Tibial artery (tissue), 4 donors: ENCODE results near the gene YWHAE.
"Not testable (repeated sequence)": the region's sequence is repeated elsewhere in the genome, so short reads cannot be mapped to it uniquely, and the experiment has no call there.

Source experiments
- DNase-seq, 2 donors: peaks; one replicate each; pipeline ENCODE4 v3.0.0-alpha.2; 2019
- H3K27ac ChIP-seq, 2 donors: fragments of 200-600 bp; sonication (generic) in 1 of 2; 1 replicate in 1 of 2; 2 replicates in 1 of 2; pipeline ENCODE4 v1.5.1; 2018 to 2019; ENCODE audit warnings: mild to moderate bottlenecking in 1 of 2
- H3K27me3 ChIP-seq, 2 donors: fragments of 200-600 bp; sonication (generic) in 1 of 2; one replicate each; pipeline versions ENCODE4 v1.5.1 to v1.6.0; 2016 to 2019
- H3K36me3 ChIP-seq, 3 donors: fragments of 200-600 bp; sonication (generic) in 2 of 3; one replicate each; pipeline ENCODE4 v1.5.1; 2016 to 2019; ENCODE audit warnings: mild to moderate bottlenecking in 2 of 3
- H3K4me1 ChIP-seq, 4 donors: fragments of 200-600 bp; sonication (generic) in 2 of 4; 1 replicate in 3 of 4; 2 replicates in 1 of 4; pipeline ENCODE4 v1.5.1; 2016 to 2019
- H3K4me3 ChIP-seq, 2 donors: fragments of 200-600 bp; sonication (generic) in 1 of 2; 1 replicate in 1 of 2; 2 replicates in 1 of 2; pipeline ENCODE4 v1.5.1; 2018 to 2019; ENCODE audit warnings: mild to moderate bottlenecking in 2 of 2
- H3K9me3 ChIP-seq, 3 donors: fragments of 200-600 bp; sonication (generic) in 1 of 3; one replicate each; pipeline ENCODE4 v1.5.1; 2016 to 2019
- CTCF ChIP-seq, 2 experiments: fragments of 200-600 bp in 1 of 2; fragments of 450-650 bp in 1 of 2; IDR thresholded peaks; one replicate each; pipeline ENCODE4 v1.5.1; 2017 to 2019; ENCODE audit warnings: antibody characterized with exemption in 2 of 2, mild to moderate bottlenecking in 1 of 2, moderate library complexity in 1 of 2
- intact Hi-C: fragments of 100-400 bp; cut with DNase I; formaldehyde crosslinking; loops from one replicate; pipeline ENCODE4 v1.15.0; 2023; ENCODE audit warnings: low total_unique reads

Gene YWHAE

GRCh38 chr17:1313270-1314005, 86.6 kb downstream of the YWHAE start:
- Histone ChIP-seq H3K4me1 (peaks cover 0 to 61% (median 26%) of the 10 kb centered on the region in 4 donors), H3K9me3 (no peaks in the 10 kb centered on the region), H3K4me3 (no peak overlapping the region), H3K36me3 (no peaks in the 10 kb centered on the region), H3K27ac (peak overlapping the region in 1 of 2 donors; percentile 79), H3K27me3 (no peaks in the 10 kb centered on the region)
- no peak for TF ChIP-seq CTCF (IDR thresholded peaks at IDR 0.05)
- intact Hi-C loops, result no loop called here
- peak in 1 of 2 donors; percentile 81 for DNase-seq

GRCh38 chr17:1312261-1312870, 87.7 kb downstream of the YWHAE start:
- Histone ChIP-seq H3K27me3 (no peaks in the 10 kb centered on the region), H3K36me3 (no peaks in the 10 kb centered on the region), H3K27ac (no peak overlapping the region), H3K4me3 (no peak overlapping the region), H3K4me1 (peaks cover 0 to 50% (median 19%) of the 10 kb centered on the region in 4 donors), H3K9me3 (no peaks in the 10 kb centered on the region)
- DNase-seq, result no peak
- intact Hi-C loops, result no loop called here
- no peak for TF ChIP-seq CTCF (IDR thresholded peaks at IDR 0.05)

GRCh38 chr17:1307829-1308228, 92.2 kb downstream of the YWHAE start:
- H3K4me3 ChIP-seq, H3K27me3 ChIP-seq, intact Hi-C loops, H3K27ac ChIP-seq, DNase-seq, H3K9me3 ChIP-seq, H3K36me3 ChIP-seq: not testable (repeated sequence)
- peaks cover 0 to 26% (median 0%) of the 10 kb centered on the region in 4 donors for H3K4me1 ChIP-seq

GRCh38 chr17:1304962-1305563, 95.0 kb downstream of the YWHAE start:
- Histone ChIP-seq H3K4me1 (peaks cover 0 to 19% (median 0%) of the 10 kb centered on the region in 4 donors), H3K4me3 (no peak overlapping the region), H3K27me3 (no peaks in the 10 kb centered on the region), H3K36me3 (no peaks in the 10 kb centered on the region), H3K27ac (peak overlapping the region; percentile 2 to 64), H3K9me3 (no peaks in the 10 kb centered on the region)
- no peak for DNase-seq
- intact Hi-C loops, result no loop called here
- TF ChIP-seq CTCF (IDR thresholded peaks at IDR 0.05), result no peak

GRCh38 chr17:1304522-1304921, 95.5 kb downstream of the YWHAE start:
- intact Hi-C loops, result no loop called here
- Histone ChIP-seq H3K27me3 (peaks cover 0 to 2% of the 10 kb centered on the region in 2 donors), H3K27ac (peak overlapping the region; percentile 2 to 64), H3K36me3 (no peaks in the 10 kb centered on the region), H3K4me3 (no peak overlapping the region), H3K4me1 (peaks cover 0 to 19% (median 0%) of the 10 kb centered on the region in 4 donors), H3K9me3 (no peaks in the 10 kb centered on the region)
- TF ChIP-seq CTCF (IDR thresholded peaks at IDR 0.05), result no peak
- no peak for DNase-seq

GRCh38 chr17:1302761-1303160, 97.3 kb downstream of the YWHAE start:
- peaks cover 0 to 4% (median 3%) of the 10 kb centered on the region in 3 donors for H3K36me3 ChIP-seq
- no peak overlapping the region for H3K27ac ChIP-seq
- H3K9me3 ChIP-seq, result no peaks in the 10 kb centered on the region
- DNase-seq, result no peak
- peaks cover 0 to 19% (median 0%) of the 10 kb centered on the region in 4 donors for H3K4me1 ChIP-seq
- peaks cover 0 to 9% of the 10 kb centered on the region in 2 donors for H3K27me3 ChIP-seq
- intact Hi-C loops, result no loop called here
- no peak for TF ChIP-seq CTCF (IDR thresholded peaks at IDR 0.05)
- no peak overlapping the region for H3K4me3 ChIP-seq
